ENCODE data around the gene SRRM3.
"Not testable (repeated sequence)": the region's sequence is repeated elsewhere in the genome, so short reads cannot be mapped to it uniquely, and the experiment has no call there.

Gene SRRM3

DNA sequence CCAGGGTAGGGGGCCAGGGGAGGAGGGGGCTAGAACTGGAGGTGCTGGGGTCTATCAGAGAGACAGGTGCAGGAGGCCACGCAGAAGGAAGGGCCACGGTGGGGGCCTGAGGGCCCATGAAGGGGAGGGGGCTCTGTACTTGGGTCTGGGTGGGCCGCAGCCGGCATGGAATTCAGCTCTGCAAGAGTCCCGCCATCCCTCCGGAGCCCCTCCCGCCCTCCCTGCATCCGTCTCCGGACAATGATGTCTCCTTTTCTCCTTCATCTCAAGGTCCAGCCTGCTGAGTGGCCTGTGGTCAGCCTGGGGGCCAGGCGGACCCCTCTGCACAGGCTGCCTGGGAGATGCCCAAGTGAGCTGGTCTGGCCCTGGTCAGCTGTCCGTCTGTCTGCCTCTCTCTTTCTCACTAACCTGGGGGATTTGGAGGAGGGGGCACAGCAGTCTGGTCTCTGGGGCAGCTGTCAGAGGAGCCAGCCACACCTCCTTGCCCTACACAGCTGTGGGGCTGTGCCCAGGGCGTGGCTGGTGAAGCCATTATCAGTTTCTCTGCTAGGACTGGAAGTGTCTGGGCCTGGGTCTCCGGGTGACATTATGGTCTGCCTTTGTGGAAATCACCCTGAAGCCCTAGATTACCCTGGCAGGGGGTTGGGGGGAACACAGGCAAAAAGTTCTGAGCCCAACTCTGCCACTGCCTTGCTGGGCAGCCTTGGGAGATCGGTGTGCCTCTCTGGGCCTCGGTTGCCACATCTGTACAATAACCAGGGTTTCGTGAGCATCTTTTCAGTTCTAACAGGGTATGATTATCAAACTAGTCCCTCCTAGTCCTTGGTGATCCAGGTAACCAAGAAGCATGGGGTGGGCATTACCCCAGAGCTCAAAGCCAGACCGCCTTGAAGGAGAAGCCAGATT is 81.8 kb downstream of the SRRM3 start:
- Histone ChIP-seq H3K27me3 (ENCODE audit: insufficient read depth, insufficient read length) (peaks cover 51% of the 10 kb centered on the region), H3K9ac (ENCODE audit: insufficient read length, low read depth) (no peak overlapping the region), H3K9me3 (ENCODE audit: insufficient read depth, low read length) (peaks cover 3% of the 10 kb centered on the region; the same call in 1 of the 2 replicates), H3K4me3 (ENCODE audit: insufficient read length, low read depth) (peak overlapping the region; percentile 65), H3K4me1 (ENCODE audit: insufficient read depth, insufficient read length) (peaks cover 8% of the 10 kb centered on the region), H3K36me3 (ENCODE audit: insufficient read depth, insufficient read length, low read length) (peaks cover 6% of the 10 kb centered on the region)
- DNase-seq (ENCODE audit: low read depth, low spot score) = no peak
- no peak for TF ChIP-seq ZNF274 (IDR thresholded peaks at IDR 0.05; ENCODE audit: low read depth, low read length)
- TF ChIP-seq SUZ12 (IDR thresholded peaks at IDR 0.05; ENCODE audit: extremely low read depth, insufficient read depth, insufficient read length) = no peak
- no peak for TF ChIP-seq YY1 (IDR thresholded peaks at IDR 0.05; ENCODE audit: insufficient read depth, insufficient read length)

DNA sequence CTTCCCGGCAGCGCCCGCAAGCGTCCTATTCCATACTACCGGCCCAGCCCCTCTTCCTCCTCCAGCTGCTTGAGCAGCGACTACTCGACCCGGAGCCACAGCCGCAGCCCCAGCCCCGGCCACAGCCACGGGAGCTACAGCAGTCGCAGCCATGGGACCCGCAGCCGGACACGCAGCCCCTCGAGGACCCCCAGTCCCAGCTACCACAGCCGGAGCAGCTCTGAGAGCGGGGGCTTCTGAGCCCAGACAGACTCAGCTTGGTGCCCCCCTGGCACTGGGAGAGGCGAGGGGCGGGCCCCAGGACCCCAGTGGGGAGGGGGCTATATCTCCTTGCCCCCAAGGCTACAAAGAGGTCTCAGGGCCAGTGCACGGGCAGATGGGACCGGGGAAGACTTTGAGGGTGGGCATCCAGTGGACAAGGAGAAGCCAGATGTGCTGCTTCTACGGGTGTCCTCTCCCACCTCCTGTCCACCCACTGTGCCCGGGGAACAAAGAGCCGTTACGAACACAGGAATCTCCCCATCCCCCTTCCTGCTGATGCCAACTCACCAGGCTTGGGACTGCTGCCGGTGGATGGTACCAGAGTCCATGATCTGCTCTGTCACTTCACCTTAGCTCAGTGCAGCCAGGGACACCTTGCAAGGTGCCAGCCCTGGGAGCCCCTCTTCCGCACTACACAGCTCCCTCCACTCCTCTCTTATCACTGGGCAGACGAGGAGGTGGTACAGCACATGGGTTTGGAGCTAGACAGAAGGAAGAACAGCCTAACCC is 84.1 kb downstream of the SRRM3 start:
- H3K9me3 ChIP-seq (ENCODE audit: insufficient read depth, low read length) = no peaks in the 10 kb centered on the region
- no peak overlapping the region for H3K4me3 ChIP-seq (ENCODE audit: insufficient read length, low read depth)
- H3K36me3 ChIP-seq (ENCODE audit: insufficient read depth, insufficient read length, low read length) = peaks cover 6% of the 10 kb centered on the region
- peaks cover 12% of the 10 kb centered on the region for H3K4me1 ChIP-seq (ENCODE audit: insufficient read depth, insufficient read length)
- H3K27me3 ChIP-seq (ENCODE audit: insufficient read depth, insufficient read length) = peaks cover 30% of the 10 kb centered on the region
- no peak overlapping the region for H3K9ac ChIP-seq (ENCODE audit: insufficient read length, low read depth)
- DNase-seq (ENCODE audit: low read depth, low spot score) = no peak
- TF ChIP-seq ZNF274 (IDR thresholded peaks at IDR 0.05; ENCODE audit: low read depth, low read length) (no peak), SUZ12 (IDR thresholded peaks at IDR 0.05; ENCODE audit: extremely low read depth, insufficient read depth, insufficient read length) (no peak), YY1 (IDR thresholded peaks at IDR 0.05; ENCODE audit: insufficient read depth, insufficient read length) (no peak)

- DNase-seq (ENCODE audit: low read depth, low spot score) = no peak
- Histone ChIP-seq H3K4me1 (ENCODE audit: insufficient read depth, insufficient read length) (peaks cover 18% of the 10 kb centered on the region), H3K9me3 (ENCODE audit: insufficient read depth, low read length) (no peaks in the 10 kb centered on the region), H3K9ac (ENCODE audit: insufficient read length, low read depth) (no peak overlapping the region), H3K36me3 (ENCODE audit: insufficient read depth, insufficient read length, low read length) (peaks cover 6% of the 10 kb centered on the region), H3K4me3 (ENCODE audit: insufficient read length, low read depth) (no peak overlapping the region), H3K27me3 (ENCODE audit: insufficient read depth, insufficient read length) (peaks cover 24% of the 10 kb centered on the region)
- no peak for TF ChIP-seq ZNF274 (IDR thresholded peaks at IDR 0.05; ENCODE audit: low read depth, low read length)
- TF ChIP-seq SUZ12 (IDR thresholded peaks at IDR 0.05; ENCODE audit: extremely low read depth, insufficient read depth, insufficient read length) = no peak
- TF ChIP-seq YY1 (IDR thresholded peaks at IDR 0.05; ENCODE audit: insufficient read depth, insufficient read length) = no peak
Observed at GRCh38 chr7:76286842-76287403, 85.2 kb downstream of the SRRM3 start.

GRCh38 chr7:76290847-76291350 is 89.2 kb downstream of the SRRM3 start:
- H3K36me3 ChIP-seq (ENCODE audit: insufficient read depth, insufficient read length, low read length); DNase-seq (ENCODE audit: low read depth, low spot score); H3K27me3 ChIP-seq (ENCODE audit: insufficient read depth, insufficient read length); H3K9me3 ChIP-seq (ENCODE audit: insufficient read depth, low read length); H3K4me3 ChIP-seq (ENCODE audit: insufficient read length, low read depth): not testable (repeated sequence)
- Histone ChIP-seq H3K4me1 (ENCODE audit: insufficient read depth, insufficient read length) (peaks cover 31% of the 10 kb centered on the region), H3K9ac (ENCODE audit: insufficient read length, low read depth) (peak overlapping the region; percentile 71)

- peaks cover 29% of the 10 kb centered on the region for H3K4me1 ChIP-seq (ENCODE audit: insufficient read depth, insufficient read length)
- H3K36me3 ChIP-seq (ENCODE audit: insufficient read depth, insufficient read length, low read length) = no peaks in the 10 kb centered on the region
- no peaks in the 10 kb centered on the region for H3K9me3 ChIP-seq (ENCODE audit: insufficient read depth, low read length)
- peak overlapping the region; percentile 71 for H3K9ac ChIP-seq (ENCODE audit: insufficient read length, low read depth)
- H3K27me3 ChIP-seq (ENCODE audit: insufficient read depth, insufficient read length) = no peaks in the 10 kb centered on the region
- no peak overlapping the region for H3K4me3 ChIP-seq (ENCODE audit: insufficient read length, low read depth)
- no peak for TF ChIP-seq YY1 (IDR thresholded peaks at IDR 0.05; ENCODE audit: insufficient read depth, insufficient read length)
- TF ChIP-seq SUZ12 (IDR thresholded peaks at IDR 0.05; ENCODE audit: extremely low read depth, insufficient read depth, insufficient read length) = no peak
- TF ChIP-seq ZNF274 (IDR thresholded peaks at IDR 0.05; ENCODE audit: low read depth, low read length) = no peak
- DNase-seq (ENCODE audit: low read depth, low spot score) = peak; percentile 95
Observed at GRCh38 chr7:76291351-76292212, 89.9 kb downstream of the SRRM3 start.

GRCh38 chr7:76292213-76292573 is 90.5 kb downstream of the SRRM3 start:
- no peaks in the 10 kb centered on the region for H3K27me3 ChIP-seq (ENCODE audit: insufficient read depth, insufficient read length)
- no peaks in the 10 kb centered on the region for H3K36me3 ChIP-seq (ENCODE audit: insufficient read depth, insufficient read length, low read length)
- no peak for TF ChIP-seq SUZ12 (IDR thresholded peaks at IDR 0.05; ENCODE audit: extremely low read depth, insufficient read depth, insufficient read length)
- no peak for TF ChIP-seq YY1 (IDR thresholded peaks at IDR 0.05; ENCODE audit: insufficient read depth, insufficient read length)
- TF ChIP-seq ZNF274 (IDR thresholded peaks at IDR 0.05; ENCODE audit: low read depth, low read length) = no peak
- no peaks in the 10 kb centered on the region for H3K9me3 ChIP-seq (ENCODE audit: insufficient read depth, low read length)
- DNase-seq (ENCODE audit: low read depth, low spot score) = no peak
- H3K4me1 ChIP-seq (ENCODE audit: insufficient read depth, insufficient read length) = peaks cover 29% of the 10 kb centered on the region
- peak overlapping the region; percentile 56 for H3K9ac ChIP-seq (ENCODE audit: insufficient read length, low read depth)
- H3K4me3 ChIP-seq (ENCODE audit: insufficient read length, low read depth) = no peak overlapping the region

DNA sequence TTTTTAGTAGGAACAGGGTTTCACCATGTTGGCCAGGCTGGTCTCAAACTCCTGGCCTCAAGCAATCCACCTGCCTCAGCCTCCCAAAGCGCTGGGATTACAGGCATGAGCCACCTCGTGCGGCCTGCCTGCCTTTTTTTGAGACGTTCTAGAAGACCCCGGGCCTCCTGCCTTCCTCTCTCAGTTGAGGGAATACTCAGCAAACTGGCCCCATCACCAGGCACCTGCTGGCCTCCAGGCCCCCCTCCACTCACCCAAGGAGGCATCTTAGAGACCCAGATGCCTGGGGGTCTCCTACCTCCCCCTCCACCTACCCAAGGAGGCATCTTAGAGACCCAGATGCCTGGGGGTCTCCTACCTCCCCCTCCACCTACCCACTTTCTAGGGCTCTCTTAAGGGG is 91.2 kb downstream of the SRRM3 start:
- H3K4me3 ChIP-seq (ENCODE audit: insufficient read length, low read depth); DNase-seq (ENCODE audit: low read depth, low spot score); H3K9ac ChIP-seq (ENCODE audit: insufficient read length, low read depth); H3K27me3 ChIP-seq (ENCODE audit: insufficient read depth, insufficient read length); H3K9me3 ChIP-seq (ENCODE audit: insufficient read depth, low read length); H3K36me3 ChIP-seq (ENCODE audit: insufficient read depth, insufficient read length, low read length): not testable (repeated sequence)
- peaks cover 26% of the 10 kb centered on the region for H3K4me1 ChIP-seq (ENCODE audit: insufficient read depth, insufficient read length)
